H54 (cell line): ENCODE results near the gene MELTF.

Source experiments
- DNase-seq: peaks from one replicate; pipeline ENCODE4 v3.0.0; 2011; ENCODE audit warnings: low spot score, mixed read lengths; ENCODE audit not compliant: insufficient read length
- FAIRE-seq: peaks from 3 replicates; lab custom pipeline; 2011; peaks lifted over from hg19 to GRCh38; lab: Jason Lieb, UNC
- POLR2A ChIP-seq: IDR thresholded peaks from 2 replicates; pipeline ENCODE4 v1.6.1; 2011; ENCODE audit warnings: low read depth, mild to moderate bottlenecking, low read length

MELTF gene

GRCh38 chr3:197023241-197023997 is 6.2 kb downstream of the MELTF start:
- DNase-seq (no peak), FAIRE-seq (no peak)
- no peak for TF ChIP-seq POLR2A

GRCh38 chr3:197022405-197023231 is 7.0 kb downstream of the MELTF start:
- no peak for TF ChIP-seq POLR2A
- no peak for FAIRE-seq

GRCh38 chr3:197021729-197022404 is 7.8 kb downstream of the MELTF start:
- DNase-seq (no peak), FAIRE-seq (no peak)
- no peak for TF ChIP-seq POLR2A

More at GRCh38 chr3:197022405-197023231, 7.0 kb downstream of the MELTF start:
- no peak for DNase-seq

- no peak for TF ChIP-seq POLR2A
- FAIRE-seq, result no peak
These were observed 8.4 kb downstream of the MELTF start for GRCh38 chr3:197021231-197021630.

GRCh38 chr3:197019535-197019934 is 10.1 kb downstream of the MELTF start:
- TF ChIP-seq POLR2A, result no peak
- FAIRE-seq, result no peak
- no peak for DNase-seq

More at GRCh38 chr3:197021231-197021630, 8.4 kb downstream of the MELTF start:
- DNase-seq, result no peak

- FAIRE-seq (no peak), DNase-seq (no peak)
- TF ChIP-seq POLR2A, result no peak
These were observed 10.6 kb downstream of the MELTF start for GRCh38 chr3:197019021-197019420.

- no peak for FAIRE-seq
- TF ChIP-seq POLR2A, result no peak
These were observed 12.6 kb downstream of the MELTF start for GRCh38 chr3:197017003-197017402.

GRCh38 chr3:197015790-197016736 is 13.6 kb downstream of the MELTF start:
- TF ChIP-seq POLR2A, result no peak
- FAIRE-seq (no peak), DNase-seq (no peak)

More at GRCh38 chr3:197017003-197017402, 12.6 kb downstream of the MELTF start:
- DNase-seq, result no peak

- no peak for DNase-seq
- FAIRE-seq, result no peak
- TF ChIP-seq POLR2A, result no peak
These were observed 14.6 kb downstream of the MELTF start for GRCh38 chr3:197014942-197015575.

GRCh38 chr3:197014024-197014423 is 15.6 kb downstream of the MELTF start:
- FAIRE-seq (no peak), DNase-seq (no peak)
- no peak for TF ChIP-seq POLR2A

- FAIRE-seq (no peak), DNase-seq (no peak)
- no peak for TF ChIP-seq POLR2A
These were observed 17.1 kb downstream of the MELTF start for GRCh38 chr3:197012540-197012883.

GRCh38 chr3:197011780-197012539 is 17.7 kb downstream of the MELTF start:
- no peak for FAIRE-seq
- DNase-seq, result no peak
- no peak for TF ChIP-seq POLR2A
